Hepatocyte (in vitro differentiated cells): ENCODE measurements around the gene PLBD1.

Source experiments
- EZH2 ChIP-seq: fragments of 200-600 bp; sonication (generic); IDR thresholded peaks from 2 replicates; pipeline ENCODE4 v1.6.1; 2016; ENCODE audit warnings: antibody characterized with exemption, mild to moderate bottlenecking, borderline replicate concordance
- EZH2phosphoT487 ChIP-seq: fragments of 200-600 bp; sonication (generic); IDR thresholded peaks from one replicate; pipeline ENCODE4 v1.6.1; 2018; ENCODE audit warnings: antibody characterized with exemption, mild to moderate bottlenecking, low read depth, moderate library complexity; ENCODE audit not compliant: unreplicated experiment, severe bottlenecking
- TF ChIP-seq, protein P1 (sequence below): fragments of 200-600 bp; sonication (generic); IDR thresholded peaks from 2 replicates; pipeline ENCODE4 v1.5.1; 2016; ENCODE audit warnings: antibody characterized with exemption, mild to moderate bottlenecking; ENCODE audit not compliant: poor library complexity

DNA sequence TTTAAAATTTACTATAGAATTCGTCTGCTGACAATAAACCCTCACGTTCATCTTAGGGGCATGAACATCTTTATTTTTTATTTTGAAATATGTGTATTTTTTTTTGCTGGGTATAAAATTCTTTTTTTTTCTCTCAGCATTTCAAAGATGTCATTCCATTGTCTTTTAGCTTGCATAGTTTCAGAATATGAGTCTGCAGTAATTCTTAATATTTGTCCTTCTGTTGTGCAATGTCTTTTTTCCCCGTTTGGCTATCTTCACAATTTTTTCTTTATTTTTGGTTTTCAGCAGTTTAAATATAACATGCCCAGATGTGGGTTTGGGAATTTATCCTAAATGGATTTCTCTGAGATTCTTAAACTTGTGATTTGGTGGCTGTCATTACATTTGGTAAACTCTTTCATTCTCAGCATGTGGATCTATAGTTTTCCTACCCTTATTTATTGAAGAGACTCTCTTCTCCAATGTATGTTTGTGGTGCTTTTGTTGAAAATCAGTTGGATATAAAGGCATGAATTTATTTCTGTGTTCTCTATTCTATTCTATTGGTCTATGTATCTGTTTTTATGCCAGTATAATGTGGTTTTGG lies 37.8 kb upstream of the PLBD1 start:
- TF ChIP-seq, protein P1, sequence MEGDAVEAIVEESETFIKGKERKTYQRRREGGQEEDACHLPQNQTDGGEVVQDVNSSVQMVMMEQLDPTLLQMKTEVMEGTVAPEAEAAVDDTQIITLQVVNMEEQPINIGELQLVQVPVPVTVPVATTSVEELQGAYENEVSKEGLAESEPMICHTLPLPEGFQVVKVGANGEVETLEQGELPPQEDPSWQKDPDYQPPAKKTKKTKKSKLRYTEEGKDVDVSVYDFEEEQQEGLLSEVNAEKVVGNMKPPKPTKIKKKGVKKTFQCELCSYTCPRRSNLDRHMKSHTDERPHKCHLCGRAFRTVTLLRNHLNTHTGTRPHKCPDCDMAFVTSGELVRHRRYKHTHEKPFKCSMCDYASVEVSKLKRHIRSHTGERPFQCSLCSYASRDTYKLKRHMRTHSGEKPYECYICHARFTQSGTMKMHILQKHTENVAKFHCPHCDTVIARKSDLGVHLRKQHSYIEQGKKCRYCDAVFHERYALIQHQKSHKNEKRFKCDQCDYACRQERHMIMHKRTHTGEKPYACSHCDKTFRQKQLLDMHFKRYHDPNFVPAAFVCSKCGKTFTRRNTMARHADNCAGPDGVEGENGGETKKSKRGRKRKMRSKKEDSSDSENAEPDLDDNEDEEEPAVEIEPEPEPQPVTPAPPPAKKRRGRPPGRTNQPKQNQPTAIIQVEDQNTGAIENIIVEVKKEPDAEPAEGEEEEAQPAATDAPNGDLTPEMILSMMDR = no peak
- TF ChIP-seq EZH2 = no peak
- no peak for TF ChIP-seq EZH2phosphoT487
